Panc1 (cell line): ENCODE results near the gene RFX5. TPM values are rescaled to one million over a fixed set of nuclear protein-coding genes. Genes with fewer than 3 reads are reported as not detected.

ENCODE experiments used
- ATAC-seq: fragments of 200-7000 bp; cut with Tn5 transposase; 2 replicates; pipeline ENCODE4 v1.9.1; 2020; ENCODE audit warnings: mild to moderate bottlenecking, moderate library complexity
- BruUV-seq: library from RNA; stranded (reverse); fragments of 400-500 nt; replicated peaks from 2 replicates; lab custom pipeline; 2021; lab: Mats Ljungman, UMichigan
- CTCF ChIA-PET: fragments of 300-600 bp; sonication (Branson Sonifier 250); formaldehyde crosslinking; loops from one replicate; lab custom pipeline; 2022; ENCODE audit warnings: antibody characterized with exemption; lab: Charles Lee
- POLR2A ChIA-PET: fragments of 300-600 bp; sonication (Branson Sonifier 250); formaldehyde crosslinking; loops from one replicate; lab custom pipeline; 2022; ENCODE audit warnings: antibody characterized with exemption; lab: Charles Lee
- DNase-seq: peaks from one replicate; pipeline ENCODE4 v3.0.0-alpha.2; 2010; ENCODE audit warnings: low read depth, low spot score
- H3K27ac ChIP-seq: 2 replicates; pipeline ENCODE4 v1.5.1; 2011; ENCODE audit warnings: mild to moderate bottlenecking, low read length, inconsistent platforms
- H3K27me3 ChIP-seq: fragments of 200-500 bp; sonication (Bioruptor generic); 2 replicates; pipeline ENCODE4 v1.6.0; 2014; ENCODE audit warnings: low read length, inconsistent platforms; ENCODE audit not compliant: control insufficient read depth, insufficient read depth
- H3K36me3 ChIP-seq: fragments of 200-500 bp; sonication (Bioruptor generic); 2 replicates; pipeline ENCODE4 v1.5.1; 2014; ENCODE audit warnings: inconsistent platforms, mild to moderate bottlenecking, low read length, moderate library complexity; ENCODE audit not compliant: control insufficient read depth, insufficient read depth
- H3K4me1 ChIP-seq: 2 replicates; pipeline ENCODE4 v1.5.1; 2011; ENCODE audit warnings: inconsistent platforms, mild to moderate bottlenecking, low read length, moderate library complexity; ENCODE audit not compliant: control insufficient read depth, insufficient read depth
- H3K4me3 ChIP-seq, 2 experiments: 2 replicates each; pipeline ENCODE4 v1.5.1; 2011 to 2012; ENCODE audit warnings: low read depth in 2 of 2, low read length in 2 of 2, mild to moderate bottlenecking in 2 of 2, inconsistent platforms in 1 of 2, moderate library complexity in 1 of 2
- H3K9me3 ChIP-seq: fragments of 200-500 bp; sonication (Bioruptor generic); 2 replicates; pipeline ENCODE4 v1.5.1; 2014; ENCODE audit warnings: low read depth, mild to moderate bottlenecking, inconsistent platforms, low read length, moderate library complexity; ENCODE audit not compliant: control insufficient read depth, insufficient read depth
- CTCF ChIP-seq: fragments of 450-650 bp; IDR thresholded peaks from 2 replicates; pipeline ENCODE4 v1.5.1; 2017; ENCODE audit warnings: mild to moderate bottlenecking
- POLR2AphosphoS5 ChIP-seq: IDR thresholded peaks from 2 replicates; pipeline ENCODE4 v1.6.1; 2012; ENCODE audit warnings: mild to moderate bottlenecking, low read depth, low read length, moderate library complexity
- REST ChIP-seq, 2 experiments: IDR thresholded peaks; 2 replicates each; pipeline ENCODE4 v1.6.1; 2011 to 2012; ENCODE audit warnings: low read depth in 2 of 2, control low read depth in 1 of 2, low read length in 1 of 2, mild to moderate bottlenecking in 1 of 2, moderate library complexity in 1 of 2; ENCODE audit not compliant: insufficient read depth in 1 of 2
- SIN3A ChIP-seq: IDR thresholded peaks from 2 replicates; pipeline ENCODE4 v1.6.1; 2012; ENCODE audit warnings: low read depth, mild to moderate bottlenecking, low read length, moderate library complexity, borderline replicate concordance; ENCODE audit not compliant: insufficient read depth
- TCF7L2 ChIP-seq: IDR thresholded peaks from 2 replicates; pipeline ENCODE4 v1.6.1; 2011; ENCODE audit warnings: mild to moderate bottlenecking, low read depth, low read length, inconsistent platforms
- in situ Hi-C: cut with HindIII; loops from 2 replicates; pipeline ENCODE4 v1.10.0; 2016; ENCODE audit warnings: low sequenced_read_pairs, low pct_unique_long_range_greater_than_20kb
- intact Hi-C: fragments of 100-400 bp; cut with micrococcal nuclease; formaldehyde crosslinking; loops from one replicate; pipeline ENCODE4 v1.10.0; 2022; ENCODE audit not compliant: unreplicated experiment
- total RNA-seq: library from RNA; stranded (reverse); gene quantifications from one replicate; pipeline ENCODE4 v1.2.1, GENCODE V29; 2021; ENCODE audit not compliant: unreplicated experiment

The RFX5 gene
- total RNA-seq, 1 experiment from 2014 or later: 75.5 TPM

GRCh38 chr1:151290709-151291303 lies 56.2 kb downstream of the RFX5 start:
- Histone ChIP-seq H3K4me1 (peaks cover 3% of the 10 kb centered on the region; the same call in 1 of the 2 replicates), H3K4me3 (no peak overlapping the region), H3K36me3 (peaks cover 8% of the 10 kb centered on the region), H3K9me3 (no peaks in the 10 kb centered on the region), H3K27me3 (no peaks in the 10 kb centered on the region), H3K27ac (no peak overlapping the region)
- no peak for DNase-seq
- ChIA-PET POLR2A (no interaction called here), CTCF (no interaction called here)
- BruUV-seq: no TSS peak
- in situ Hi-C loops: no loop called here
- no peak for TF ChIP-seq CTCF
- no peak; the same call in 1 of the 2 replicates for TF ChIP-seq POLR2AphosphoS5
- no peak for TF ChIP-seq SIN3A
- TF ChIP-seq REST (IDR thresholded peaks at IDR 0.05; ENCODE audit: insufficient read depth in 1 of 2, low read depth in 2 of 2, low read length in 1 of 2): no peak
- no peak for TF ChIP-seq TCF7L2
- intact Hi-C loops: no loop called here
- no peak for ATAC-seq

Other genes starting within 250 kb of the RFX5 start
- gene SEMA6C, start 200.6 kb downstream of the RFX5 start, total RNA-seq: 5.7 TPM
- not detected for gene TNFAIP8L2, start 190.6 kb downstream of the RFX5 start, total RNA-seq
- gene LYSMD1, start 181.3 kb downstream of the RFX5 start, total RNA-seq: 5.1 TPM
- gene SCNM1, start 181.1 kb downstream of the RFX5 start, total RNA-seq: 36.5 TPM
- 0.80 TPM for gene TMOD4, start 171.3 kb downstream of the RFX5 start, total RNA-seq
- 71.5 TPM for gene VPS72, start 157.1 kb downstream of the RFX5 start, total RNA-seq
- gene PIP5K1A, start 148.7 kb downstream of the RFX5 start, total RNA-seq: 78.9 TPM
- 256 TPM for gene PSMD4, start 92.5 kb downstream of the RFX5 start, total RNA-seq
- 33.3 TPM for gene ZNF687, start 65.0 kb downstream of the RFX5 start, total RNA-seq
- gene PI4KB, start 19.8 kb downstream of the RFX5 start, total RNA-seq: 52.7 TPM
- 5.9 TPM for gene SELENBP1, start 25.5 kb upstream of the RFX5 start, total RNA-seq
- gene PSMB4, start 52.3 kb upstream of the RFX5 start, total RNA-seq: 412 TPM
- gene POGZ, start 112.2 kb upstream of the RFX5 start, total RNA-seq: 76.0 TPM
- gene CGN, start 164.1 kb upstream of the RFX5 start, total RNA-seq: 10.2 TPM
- 66.4 TPM for gene TUFT1, start 193.1 kb upstream of the RFX5 start, total RNA-seq